Natural killer cell (primary cell): ENCODE measurements around the gene MKNK1. TPM values are rescaled to one million over a fixed set of nuclear protein-coding genes. Genes with fewer than 3 reads are reported as not detected.
A peak's percentile ranks its signal among the peaks of the same experiment; 100 is the strongest.

Source experiments
- ATAC-seq, 3 donors: fragments of 150-1000 bp in 2 of 3; fragments of 200-7000 bp in 1 of 3; cut with Tn5 transposase; 1 replicate in 1 of 3; 2 replicates in 2 of 3; pipeline ENCODE4 v1.10.0; 2021; ENCODE audit warnings: mild to moderate bottlenecking in 2 of 3, moderate library complexity in 2 of 3
- DNase-seq, 2 donors: peaks; one replicate each; pipeline versions ENCODE4 v3.0.0 to v3.0.0-alpha.2; 2013 to 2021; ENCODE audit warnings: mixed read lengths in 1 of 2
- H3K27ac ChIP-seq: one replicate; pipeline ENCODE4 v1.5.1; 2013; ENCODE audit warnings: mild to moderate bottlenecking, low read length
- H3K27me3 ChIP-seq: one replicate; pipeline ENCODE4 v1.6.1; 2013; ENCODE audit warnings: low read length; ENCODE audit not compliant: control insufficient read depth, insufficient read depth
- H3K36me3 ChIP-seq: one replicate; pipeline ENCODE4 v1.6.1; 2013; ENCODE audit warnings: low read length; ENCODE audit not compliant: control insufficient read depth, insufficient read depth
- H3K4me1 ChIP-seq: one replicate; pipeline ENCODE4 v1.6.1; 2013; ENCODE audit warnings: low read length; ENCODE audit not compliant: control insufficient read depth, insufficient read depth
- H3K4me3 ChIP-seq: one replicate; pipeline ENCODE4 v1.5.1; 2013; ENCODE audit warnings: low read length
- H3K9me3 ChIP-seq: one replicate; pipeline ENCODE4 v1.6.1; 2013; ENCODE audit warnings: low read length; ENCODE audit not compliant: control insufficient read depth, insufficient read depth
- H3K27ac Mint-ChIP-seq, 2 donors: one replicate each; pipeline ENCODE4 v1.8.0; 2022; ENCODE audit warnings: mild to moderate bottlenecking in 2 of 2, mixed read lengths in 2 of 2, moderate library complexity in 1 of 2
- H3K27me3 Mint-ChIP-seq, 2 donors: one replicate each; pipeline ENCODE4 v1.8.0; 2022; ENCODE audit warnings: low read depth in 2 of 2, mixed read lengths in 2 of 2
- H3K36me3 Mint-ChIP-seq: one replicate; pipeline ENCODE4 v1.8.0; 2022; ENCODE audit warnings: mixed read lengths
- H3K4me1 Mint-ChIP-seq, 2 donors: one replicate each; pipeline ENCODE4 v1.8.0; 2022; ENCODE audit warnings: mixed read lengths in 2 of 2
- H3K4me3 Mint-ChIP-seq: one replicate; pipeline ENCODE4 v1.8.0; 2022; ENCODE audit warnings: mild to moderate bottlenecking, moderate library complexity, mixed read lengths
- H3K9me3 Mint-ChIP-seq, 2 donors: one replicate each; pipeline ENCODE4 v1.8.0; 2022; ENCODE audit warnings: mixed read lengths in 2 of 2
- CTCF ChIP-seq: fragments of 200-600 bp; IDR thresholded peaks from one replicate; pipeline ENCODE4 v1.8.0; 2022; ENCODE audit warnings: antibody characterized with exemption
- WGBS: methylation state at CpG from one replicate; pipeline ENCODE4 v1.1.7; 2013; ENCODE audit warnings: missing lambda C conversion rate; ENCODE audit not compliant: insufficient coverage; 5-methylcytosine and 5-hydroxymethylcytosine counted together
- intact Hi-C: fragments of 100-400 bp; cut with micrococcal nuclease; formaldehyde crosslinking; loops from one replicate; pipeline ENCODE4 v1.14.2; 2022
- total RNA-seq, 4 donors: library from RNA; stranded (reverse); fragments of 120-200 nt in 1 of 4; gene quantifications; one replicate each; pipeline versions ENCODE4 v1.2.3 to v1.2.4, GENCODE V29; 2013 to 2022

MKNK1 gene
- total RNA-seq, 3 donors from 2014 or later (not counting 1 experiment from before 2014, with no cell fraction given), result 59.5 to 81.5 (median 65.5) TPM

GRCh38 chr1:46613661-46614603 lies 9.9 kb upstream of the MKNK1 start:
- Histone ChIP-seq H3K27me3 (no peaks in the 10 kb centered on the region), H3K27ac (no peak overlapping the region), H3K4me3 (no peak overlapping the region), H3K4me1 (peaks cover 56% of the 10 kb centered on the region), H3K36me3 (peaks cover 14% of the 10 kb centered on the region), H3K9me3 (no peaks in the 10 kb centered on the region)
- H3K4me1 Mint-ChIP-seq, result peaks cover 59 to 66% of the 10 kb centered on the region in 2 donors
- WGBS, result 31% methylated on average over 8 of the region's 16 CpGs
- H3K36me3 Mint-ChIP-seq, result no peaks in the 10 kb centered on the region
- DNase-seq (peak in 1 of 2 donors; percentile 53), ATAC-seq (peak in 1 of 3 donors; percentile 32)
- intact Hi-C loops, result no loop called here
- peak overlapping the region; percentile 18 to 94 for H3K27ac Mint-ChIP-seq
- H3K9me3 Mint-ChIP-seq, result no peaks in the 10 kb centered on the region
- peak overlapping the region; percentile 56 for H3K4me3 Mint-ChIP-seq
- no peaks in the 10 kb centered on the region for H3K27me3 Mint-ChIP-seq
- TF ChIP-seq CTCF, result no peak

GRCh38 chr1:46612937-46613660 lies 9.0 kb upstream of the MKNK1 start:
- H3K36me3 Mint-ChIP-seq, result no peaks in the 10 kb centered on the region
- H3K9me3 Mint-ChIP-seq, result no peaks in the 10 kb centered on the region
- Histone ChIP-seq H3K27ac (no peak overlapping the region), H3K4me3 (no peak overlapping the region), H3K36me3 (peaks cover 23% of the 10 kb centered on the region), H3K9me3 (no peaks in the 10 kb centered on the region), H3K4me1 (peaks cover 56% of the 10 kb centered on the region), H3K27me3 (no peaks in the 10 kb centered on the region)
- H3K27ac Mint-ChIP-seq, result peak overlapping the region; percentile 18 to 94
- intact Hi-C loops, result no loop called here
- whole genome bisulfite sequencing, result 97% methylated on average over 38 of the region's 38 CpGs
- no peaks in the 10 kb centered on the region for H3K27me3 Mint-ChIP-seq
- no peak for TF ChIP-seq CTCF
- ATAC-seq (no peak), DNase-seq (no peak)
- H3K4me3 Mint-ChIP-seq, result peak overlapping the region; percentile 37
- H3K4me1 Mint-ChIP-seq, result peaks cover 59 to 66% of the 10 kb centered on the region in 2 donors

- Histone ChIP-seq H3K27ac (no peak overlapping the region), H3K27me3 (no peaks in the 10 kb centered on the region), H3K4me1 (peaks cover 48% of the 10 kb centered on the region), H3K9me3 (no peaks in the 10 kb centered on the region), H3K36me3 (peaks cover 26% of the 10 kb centered on the region), H3K4me3 (no peak overlapping the region)
- Mint-ChIP-seq H3K27ac (peak overlapping the region in 1 of 2 donors; percentile 14), H3K4me3 (no peak overlapping the region), H3K9me3 (no peaks in the 10 kb centered on the region), H3K36me3 (no peaks in the 10 kb centered on the region), H3K4me1 (peaks cover 49 to 56% of the 10 kb centered on the region in 2 donors), H3K27me3 (no peaks in the 10 kb centered on the region)
- intact Hi-C loops, result no loop called here
- ATAC-seq, result no peak
- TF ChIP-seq CTCF, result no peak
- no peak for DNase-seq
- WGBS, result 78% methylated on average over 7 of the region's 7 CpGs
Observed at GRCh38 chr1:46611691-46612221, 7.7 kb upstream of the MKNK1 start.
